Muscle layer of colon (tissue), 2 donors: Measurements from ENCODE around the gene SMAD6.

Source experiments
- H3K27ac ChIP-seq: one replicate; pipeline ENCODE4 v1.7.0; 2013; ENCODE audit warnings: low read depth, mild to moderate bottlenecking, low read length, moderate library complexity
- H3K27me3 ChIP-seq, 2 donors: one replicate each; pipeline ENCODE4 v1.7.0; 2013; ENCODE audit warnings: low read length in 2 of 2, mild to moderate bottlenecking in 2 of 2; ENCODE audit not compliant: insufficient read depth in 2 of 2, control insufficient read depth in 1 of 2
- H3K36me3 ChIP-seq: one replicate; pipeline ENCODE4 v1.7.0; 2013; ENCODE audit warnings: mild to moderate bottlenecking, low read length; ENCODE audit not compliant: insufficient read depth
- H3K4me1 ChIP-seq: one replicate; pipeline ENCODE4 v1.7.0; 2013; ENCODE audit warnings: mild to moderate bottlenecking, low read length; ENCODE audit not compliant: insufficient read depth
- H3K4me3 ChIP-seq, 2 donors: one replicate each; pipeline ENCODE4 v1.7.0; 2013; ENCODE audit warnings: low read length in 2 of 2, low read depth in 1 of 2, mild to moderate bottlenecking in 1 of 2, moderate library complexity in 1 of 2
- H3K9ac ChIP-seq: one replicate; pipeline ENCODE4 v1.7.0; 2013; ENCODE audit warnings: low read length
- H3K9me3 ChIP-seq: one replicate; pipeline ENCODE4 v1.7.0; 2013; ENCODE audit warnings: mild to moderate bottlenecking, low read length
- donor health status: abdominal sarcoma.
- donor health status: Adenocarcinoma of cecum.

Gene SMAD6

DNA sequence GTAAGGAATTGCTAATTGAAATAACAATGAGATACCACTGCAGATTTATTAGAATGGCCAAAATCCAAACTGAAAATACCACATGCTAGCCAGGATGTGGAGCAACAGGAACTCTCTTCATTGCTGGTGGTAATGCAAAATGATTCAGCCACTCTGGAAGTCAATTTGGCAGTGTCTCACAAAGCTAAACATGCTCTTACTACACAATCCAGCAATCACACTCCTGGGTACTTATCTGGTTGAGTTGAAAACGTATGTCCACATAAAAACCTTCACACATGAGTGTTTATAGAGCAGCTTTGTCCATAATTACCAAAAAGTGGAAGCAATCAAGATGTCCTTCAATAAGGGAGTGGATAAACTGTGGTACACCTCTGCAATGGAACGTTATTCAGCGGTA lies 113.3 kb downstream of the SMAD6 start:
- no peaks in the 10 kb centered on the region for H3K27me3 ChIP-seq
- no peaks in the 10 kb centered on the region for H3K9me3 ChIP-seq
- no peak overlapping the region for H3K9ac ChIP-seq
- H3K27ac ChIP-seq: no peak overlapping the region
- no peaks in the 10 kb centered on the region for H3K4me1 ChIP-seq
- H3K4me3 ChIP-seq: no peak overlapping the region
- no peaks in the 10 kb centered on the region for H3K36me3 ChIP-seq

DNA sequence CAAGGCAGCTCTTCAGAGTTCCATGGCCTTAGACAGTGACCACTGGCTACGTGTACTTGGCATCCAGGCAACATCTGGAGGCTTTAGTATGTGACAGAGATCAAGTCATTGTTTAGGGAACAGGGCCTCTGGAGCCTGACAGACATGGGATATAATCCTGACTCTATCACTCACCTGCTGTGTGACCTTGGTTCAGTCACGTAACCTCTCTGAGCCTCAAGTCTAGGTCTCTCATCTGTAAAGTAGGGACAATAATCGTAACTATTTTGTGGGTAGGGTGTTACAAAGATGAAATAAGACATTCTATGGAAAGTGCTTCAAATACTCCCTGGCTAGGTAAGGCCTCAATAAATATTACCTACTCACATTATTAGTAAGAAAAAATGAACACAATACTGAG lies 114.2 kb downstream of the SMAD6 start:
- no peaks in the 10 kb centered on the region for H3K36me3 ChIP-seq
- no peaks in the 10 kb centered on the region for H3K9me3 ChIP-seq
- H3K4me1 ChIP-seq: no peaks in the 10 kb centered on the region
- no peaks in the 10 kb centered on the region for H3K27me3 ChIP-seq
- H3K4me3 ChIP-seq: no peak overlapping the region
- no peak overlapping the region for H3K9ac ChIP-seq
- H3K27ac ChIP-seq: no peak overlapping the region

DNA sequence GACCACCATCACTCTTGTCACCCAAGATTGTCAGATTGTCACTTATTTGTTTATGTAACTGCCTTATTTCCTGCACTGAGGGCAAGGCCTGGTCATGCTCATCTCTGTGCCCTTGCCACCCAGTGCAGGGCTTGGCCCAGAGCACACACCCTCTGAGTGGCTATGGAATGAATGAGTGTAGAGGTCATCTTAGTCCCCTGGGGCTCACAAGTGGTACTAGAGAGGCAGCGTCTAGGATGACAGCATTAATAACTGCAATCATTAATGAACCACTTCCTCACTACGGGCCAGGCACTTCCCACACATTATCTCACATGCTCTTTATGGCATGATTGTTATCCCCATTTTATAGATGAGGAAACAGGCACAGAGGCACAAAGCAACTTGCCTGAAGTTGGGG lies 117.0 kb downstream of the SMAD6 start:
- no peak overlapping the region for H3K27ac ChIP-seq
- H3K9me3 ChIP-seq: no peaks in the 10 kb centered on the region
- H3K4me3 ChIP-seq: no peak overlapping the region
- no peaks in the 10 kb centered on the region for H3K4me1 ChIP-seq
- no peak overlapping the region for H3K9ac ChIP-seq
- no peaks in the 10 kb centered on the region for H3K27me3 ChIP-seq
- no peaks in the 10 kb centered on the region for H3K36me3 ChIP-seq

DNA sequence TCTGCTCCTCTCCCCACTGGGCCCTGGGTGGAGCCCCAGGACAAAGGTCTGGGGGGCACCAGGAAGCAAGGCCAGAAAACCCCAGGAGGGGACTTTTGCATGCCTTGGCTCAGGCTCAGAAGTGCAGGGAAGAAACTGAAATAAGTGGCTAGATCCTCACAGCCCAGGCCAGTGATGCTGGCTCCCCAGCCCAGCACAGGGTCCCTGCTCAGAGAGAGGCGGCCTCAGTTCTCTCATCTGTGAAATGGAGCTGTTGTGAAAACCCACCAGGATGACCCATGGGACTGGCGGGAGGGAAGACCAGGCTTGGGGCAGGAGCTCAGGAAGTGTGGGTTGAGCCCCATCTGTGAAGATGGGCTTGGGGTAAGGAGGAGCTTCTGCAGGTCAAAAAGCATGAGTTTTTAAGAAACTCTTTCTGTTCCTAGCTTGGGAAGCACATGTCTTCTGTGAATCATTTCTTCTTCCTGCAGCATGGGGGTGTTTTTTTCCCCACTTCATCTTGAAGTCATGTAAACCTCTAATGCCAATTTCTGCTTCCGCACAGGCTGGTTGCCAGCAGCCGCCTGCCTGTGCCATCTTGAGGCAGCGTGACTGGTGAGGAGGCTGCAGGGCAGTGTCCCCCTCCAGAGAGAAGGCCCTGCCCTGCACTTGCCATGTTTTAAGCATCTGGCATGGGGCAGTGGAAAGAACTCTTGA lies 118.6 kb downstream of the SMAD6 start:
- H3K27ac ChIP-seq: no peak overlapping the region

DNA sequence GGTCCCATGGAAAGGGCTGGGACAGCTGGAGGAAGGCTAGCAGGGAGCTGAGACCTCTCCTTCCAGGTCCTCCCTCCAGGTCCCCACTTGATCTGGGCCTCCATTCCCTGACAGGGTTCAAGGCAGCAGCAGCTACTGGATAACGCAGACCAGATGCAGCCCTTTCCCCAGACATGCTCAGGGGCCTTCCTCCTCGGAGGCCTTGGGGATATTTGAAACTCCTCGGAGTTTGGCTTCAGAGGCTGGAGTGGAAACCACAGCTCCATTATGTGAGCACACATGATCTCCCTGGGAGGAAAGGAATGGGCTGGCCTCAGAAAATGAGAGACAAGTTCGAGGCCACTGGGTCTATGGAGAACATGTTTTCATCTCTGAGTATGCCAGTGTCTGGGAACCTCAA lies 119.3 kb downstream of the SMAD6 start:
- Histone ChIP-seq H3K27ac (no peak overlapping the region), H3K9ac (no peak overlapping the region)

More for the DNA sequence above, 118.6 kb downstream of the SMAD6 start:
- Histone ChIP-seq H3K36me3 (no peaks in the 10 kb centered on the region), H3K9me3 (no peaks in the 10 kb centered on the region), H3K27me3 (no peaks in the 10 kb centered on the region), H3K4me1 (no peaks in the 10 kb centered on the region), H3K4me3 (no peak overlapping the region), H3K9ac (no peak overlapping the region)

DNA sequence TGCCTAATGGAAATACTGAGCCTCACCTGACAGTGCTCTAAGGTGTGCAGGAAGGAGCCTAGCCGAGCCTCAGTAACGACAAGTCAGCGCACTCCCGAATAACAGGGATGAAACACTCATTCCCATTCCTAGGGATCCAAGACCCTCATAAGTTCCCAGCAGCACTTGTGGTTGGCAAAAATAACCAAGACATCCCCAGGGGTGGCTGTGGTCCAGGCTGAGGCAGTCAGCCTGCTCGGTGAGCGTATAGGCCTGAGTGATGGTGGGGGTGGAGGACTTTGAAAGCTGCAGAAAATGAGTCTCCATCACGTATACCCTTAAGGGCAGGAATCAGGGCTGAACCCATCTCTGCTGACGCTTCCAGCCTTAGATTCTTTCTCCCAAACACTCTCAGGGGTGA lies 120.1 kb downstream of the SMAD6 start:
- Histone ChIP-seq H3K9me3 (no peaks in the 10 kb centered on the region), H3K36me3 (no peaks in the 10 kb centered on the region), H3K27ac (no peak overlapping the region), H3K27me3 (no peaks in the 10 kb centered on the region), H3K4me3 (no peak overlapping the region), H3K9ac (no peak overlapping the region), H3K4me1 (no peaks in the 10 kb centered on the region)

More for the DNA sequence above, 119.3 kb downstream of the SMAD6 start:
- Histone ChIP-seq H3K4me3 (no peak overlapping the region), H3K4me1 (no peaks in the 10 kb centered on the region), H3K27me3 (no peaks in the 10 kb centered on the region), H3K9me3 (no peaks in the 10 kb centered on the region), H3K36me3 (no peaks in the 10 kb centered on the region)

DNA sequence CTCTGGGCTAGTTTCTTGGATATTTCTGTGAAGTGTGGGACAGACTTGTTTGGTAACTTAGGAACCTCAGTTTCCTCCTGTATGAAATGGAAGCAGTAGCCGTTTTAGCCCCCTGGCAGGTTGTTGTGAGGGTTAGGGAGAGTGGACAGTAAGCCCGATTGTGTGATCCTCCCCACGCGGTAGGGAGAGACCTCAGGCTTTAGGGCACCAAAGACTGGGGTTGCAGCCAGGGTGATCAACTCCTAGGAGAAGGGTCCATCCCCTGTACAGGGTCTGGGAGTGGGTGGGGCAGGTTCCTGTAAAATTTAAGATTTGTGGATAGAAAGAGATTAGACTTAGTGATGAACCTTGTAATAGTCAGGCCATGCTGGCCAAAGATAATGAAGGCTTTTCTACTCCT lies 120.5 kb downstream of the SMAD6 start:
- Histone ChIP-seq H3K27me3 (no peaks in the 10 kb centered on the region), H3K27ac (no peak overlapping the region), H3K4me3 (no peak overlapping the region), H3K36me3 (no peaks in the 10 kb centered on the region), H3K9me3 (no peaks in the 10 kb centered on the region), H3K9ac (no peak overlapping the region), H3K4me1 (no peaks in the 10 kb centered on the region)

DNA sequence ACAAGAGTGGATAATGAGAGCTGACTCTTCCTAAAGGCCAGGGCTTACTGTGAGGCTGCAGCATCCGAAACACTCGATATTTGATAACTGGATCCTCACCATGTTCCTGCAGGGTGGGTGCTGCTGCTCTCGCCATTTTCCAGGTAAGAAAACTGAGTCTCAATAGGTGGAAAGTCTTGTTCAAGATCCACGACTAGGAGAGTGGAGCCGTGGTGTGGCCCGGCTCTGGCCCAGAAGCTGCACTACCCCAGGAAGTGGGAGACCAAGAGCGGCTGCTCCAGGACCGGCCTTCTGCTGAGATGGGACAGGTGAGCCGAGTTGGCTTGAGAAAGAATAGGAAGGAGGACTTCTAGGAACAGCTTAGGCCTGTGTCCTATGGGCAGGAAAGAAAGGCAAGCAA lies 121.6 kb downstream of the SMAD6 start:
- Histone ChIP-seq H3K9me3 (no peaks in the 10 kb centered on the region), H3K4me1 (no peaks in the 10 kb centered on the region), H3K36me3 (no peaks in the 10 kb centered on the region), H3K27ac (no peak overlapping the region), H3K4me3 (no peak overlapping the region), H3K27me3 (no peaks in the 10 kb centered on the region), H3K9ac (no peak overlapping the region)

DNA sequence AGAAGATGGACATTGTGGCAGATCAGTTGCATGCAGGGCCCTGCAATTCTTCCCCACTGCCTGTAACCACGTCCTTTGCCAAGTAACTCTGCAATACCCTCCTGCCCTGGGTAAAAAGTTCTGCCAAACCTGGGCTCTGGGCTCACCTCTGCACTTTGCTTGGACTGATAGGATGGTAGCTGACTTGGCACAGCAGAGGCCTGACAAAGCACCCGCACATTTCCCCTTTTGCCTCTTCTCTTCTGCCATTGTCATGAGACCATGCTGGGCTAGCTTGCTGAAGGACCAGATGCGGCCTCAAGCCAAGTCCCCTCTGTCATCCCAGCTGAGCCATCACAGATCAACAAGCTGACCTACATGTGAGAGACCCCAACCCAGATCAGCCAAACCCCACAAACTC lies 122.4 kb downstream of the SMAD6 start:
- Histone ChIP-seq H3K4me1 (no peaks in the 10 kb centered on the region), H3K9me3 (no peaks in the 10 kb centered on the region), H3K4me3 (no peak overlapping the region), H3K27ac (no peak overlapping the region), H3K27me3 (no peaks in the 10 kb centered on the region), H3K9ac (no peak overlapping the region), H3K36me3 (no peaks in the 10 kb centered on the region)

DNA sequence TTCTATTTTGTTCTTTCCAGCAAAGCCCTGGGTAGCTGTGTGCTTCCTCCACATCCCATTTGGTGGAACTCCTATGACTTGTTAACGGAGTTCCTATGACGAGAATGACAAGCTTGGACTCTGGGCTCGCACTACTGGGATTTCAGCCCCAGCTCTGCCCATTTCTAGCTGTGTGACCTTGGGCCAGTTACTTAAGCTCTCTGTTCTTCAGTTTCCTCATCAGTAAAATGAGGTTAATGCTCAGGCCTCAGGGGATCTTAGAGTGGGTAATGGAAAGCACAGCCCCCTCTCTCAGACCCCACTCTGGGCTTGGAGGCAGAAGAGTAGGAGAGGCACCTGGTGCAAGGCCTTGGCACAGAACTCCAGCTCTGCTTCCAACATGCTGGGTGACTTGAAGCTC lies 123.1 kb downstream of the SMAD6 start:
- Histone ChIP-seq H3K4me3 (no peak overlapping the region), H3K36me3 (no peaks in the 10 kb centered on the region), H3K4me1 (no peaks in the 10 kb centered on the region), H3K9me3 (no peaks in the 10 kb centered on the region), H3K27me3 (no peaks in the 10 kb centered on the region), H3K27ac (no peak overlapping the region), H3K9ac (no peak overlapping the region)

DNA sequence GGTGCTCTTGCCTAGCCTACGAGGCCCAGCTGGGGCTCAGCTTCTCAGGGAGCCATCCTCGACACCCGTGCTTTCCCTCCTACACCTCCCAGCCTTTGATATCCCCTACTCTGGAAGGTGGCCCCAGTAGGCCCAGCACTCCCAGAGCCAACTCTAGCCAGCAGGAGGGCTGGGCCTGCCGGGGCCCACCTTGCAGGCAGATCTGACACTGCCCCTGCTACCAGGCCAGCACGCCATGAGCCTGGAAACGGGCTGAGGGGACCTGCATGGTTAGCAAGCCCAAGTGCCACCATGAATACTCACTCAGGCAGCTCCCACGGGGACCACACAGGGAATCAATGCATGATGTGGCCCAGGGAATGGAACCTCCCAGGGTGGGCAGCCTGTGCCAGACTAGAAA lies 123.7 kb downstream of the SMAD6 start:
- Histone ChIP-seq H3K36me3 (no peaks in the 10 kb centered on the region), H3K27ac (no peak overlapping the region), H3K4me1 (no peaks in the 10 kb centered on the region), H3K9me3 (no peaks in the 10 kb centered on the region), H3K4me3 (no peak overlapping the region), H3K9ac (no peak overlapping the region), H3K27me3 (no peaks in the 10 kb centered on the region)

DNA sequence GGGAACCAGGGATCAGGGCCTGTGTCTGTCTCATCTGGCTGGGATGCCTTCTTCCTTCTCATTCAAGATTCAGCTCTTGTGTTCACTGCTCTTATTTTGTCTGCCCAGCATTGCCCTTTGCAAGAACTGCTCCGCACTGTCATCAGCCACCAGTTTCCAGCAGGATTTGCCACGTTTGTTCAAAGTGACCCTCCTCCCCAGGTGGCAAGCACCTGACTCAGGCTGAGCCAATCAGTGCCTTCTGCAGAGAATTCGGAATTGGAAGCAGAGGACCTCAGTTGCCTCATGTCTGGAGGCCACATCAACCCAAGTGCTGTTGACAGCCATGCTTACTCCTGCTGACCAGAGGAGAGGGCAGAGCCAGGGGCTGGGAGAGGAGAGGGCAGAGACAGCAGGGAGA lies 124.5 kb downstream of the SMAD6 start:
- Histone ChIP-seq H3K27me3 (no peaks in the 10 kb centered on the region), H3K9me3 (no peaks in the 10 kb centered on the region), H3K36me3 (no peaks in the 10 kb centered on the region), H3K4me3 (no peak overlapping the region), H3K4me1 (no peaks in the 10 kb centered on the region), H3K9ac (no peak overlapping the region), H3K27ac (no peak overlapping the region)
